ENCODE results near the gene PSMB3. TPM values are rescaled to one million over a fixed set of nuclear protein-coding genes. Genes with fewer than 3 reads are reported as not detected.

PSMB3 gene
- total RNA-seq, 2 experiments from 2014 or later = 231 to 348 TPM

GRCh38 chr17:38746849-38747462 lies 5.6 kb upstream of the PSMB3 start:
- intact Hi-C loops (cut with micrococcal nuclease; ENCODE audit: unreplicated experiment) = loop anchor here (1.0 to 2.0 kb wide), 2 partner anchors 17 to 44 kb away; partner anchors contain the start of gene CISD3
- Histone ChIP-seq H3K9me2 (ENCODE audit: insufficient read depth, low read length) (no peaks in the 10 kb centered on the region), H4K20me1 (ENCODE audit: insufficient read depth, low read length) (no peaks in the 10 kb centered on the region), H3K9me3 (ENCODE audit: low read length) (no peaks in the 10 kb centered on the region), H3K4me3 (ENCODE audit: low read depth, low read length, poor library complexity, severe bottlenecking) (peak overlapping the region; percentile 79), H3K79me2 (ENCODE audit: insufficient read depth, low read depth, low read length) (peaks cover 54% of the 10 kb centered on the region), H3K4me2 (ENCODE audit: low read length) (peak overlapping the region; percentile 80), H3K36me3 (ENCODE audit: insufficient read depth, low read length) (peaks cover 6% of the 10 kb centered on the region; the same call in 1 of the 2 replicates), H3K4me1 (ENCODE audit: insufficient read depth, low read length, poor library complexity, severe bottlenecking) (peaks cover 71% of the 10 kb centered on the region), H2AFZ (ENCODE audit: low read length) (peak overlapping the region; percentile 10; the same call in 1 of the 2 replicates), H3K27ac (ENCODE audit: low read depth, low read length, poor library complexity, severe bottlenecking) (peak overlapping the region; percentile 84)
- DNase-seq (ENCODE audit: low spot score) = peak; percentile 64
- CTCF ChIA-PET (ENCODE audit: unreplicated experiment) = no interaction called here
- POLR2A ChIA-PET = interaction anchor here (0.7 kb wide), 1 partner anchor 164 kb away, joined by 3 read pairs; no protein-coding TSS in a partner anchor
- no peak for TF ChIP-seq CTCF (conservative IDR thresholded peaks at IDR 0.05; ENCODE audit: low read length)
- TF ChIP-seq EZH2phosphoT487 (IDR thresholded peaks at IDR 0.05; ENCODE audit: borderline replicate concordance, low read depth, low read length) = no peak
- no TSS peak for BruUV-seq (replicated peaks)

DNA sequence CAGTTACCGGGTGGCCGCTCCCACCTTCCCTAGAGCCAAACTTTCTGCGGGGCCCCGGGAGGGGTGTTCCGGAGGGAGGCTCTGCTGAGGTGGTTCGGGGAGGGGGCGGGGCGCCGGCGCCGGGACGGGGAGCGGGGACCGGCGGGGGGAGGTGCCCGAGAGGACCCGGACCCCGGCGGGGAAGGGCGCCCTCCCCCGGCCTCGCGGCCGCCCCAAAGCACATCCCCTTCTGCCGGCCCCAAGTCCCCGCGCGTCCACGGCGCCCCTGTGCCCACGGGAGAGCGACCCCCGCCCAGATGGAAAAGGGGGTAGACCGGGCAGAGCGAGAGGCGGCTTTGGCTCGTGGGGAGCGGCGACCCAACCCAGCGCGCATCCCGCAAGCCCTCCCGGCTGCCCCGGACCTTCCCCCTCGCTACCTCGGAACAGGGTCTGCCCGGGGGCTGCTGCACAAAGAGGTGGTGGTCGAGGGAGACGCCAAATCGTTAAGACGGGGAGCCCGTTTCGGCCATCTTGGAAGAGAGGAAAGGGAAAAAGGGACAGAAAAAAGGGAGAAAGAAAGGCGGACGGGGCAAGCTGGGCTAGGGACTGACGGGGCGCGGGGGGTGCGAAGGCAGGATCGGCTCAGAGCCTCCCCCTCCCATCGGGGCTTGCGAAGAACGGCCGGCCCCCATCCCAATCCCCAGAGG lies 4.9 kb upstream of the PSMB3 start:
- H3K27ac ChIP-seq (ENCODE audit: low read depth, low read length, poor library complexity, severe bottlenecking) = peak overlapping the region; percentile 84
- TF ChIP-seq CTCF (conservative IDR thresholded peaks at IDR 0.05; ENCODE audit: low read length) = peak; percentile 65
- TF ChIP-seq EZH2phosphoT487 (IDR thresholded peaks at IDR 0.05; ENCODE audit: borderline replicate concordance, low read depth, low read length) = no peak
- ChIA-PET CTCF (ENCODE audit: unreplicated experiment) (no interaction called here), POLR2A (no interaction called here)
- no TSS peak for BruUV-seq (replicated peaks)
- peak overlapping the region; percentile 80 for H3K4me2 ChIP-seq (ENCODE audit: low read length)
- peak overlapping the region; percentile 61; the same call in 1 of the 2 replicates for H2AFZ ChIP-seq (ENCODE audit: low read length)
- H3K9me2 ChIP-seq (ENCODE audit: insufficient read depth, low read length) = no peaks in the 10 kb centered on the region
- DNase-seq (ENCODE audit: low spot score) = peak; percentile 70
- H4K20me1 ChIP-seq (ENCODE audit: insufficient read depth, low read length) = no peaks in the 10 kb centered on the region
- H3K36me3 ChIP-seq (ENCODE audit: insufficient read depth, low read length) = peaks cover 6% of the 10 kb centered on the region; the same call in 1 of the 2 replicates
- H3K4me3 ChIP-seq (ENCODE audit: low read depth, low read length, poor library complexity, severe bottlenecking) = peak overlapping the region; percentile 79
- intact Hi-C loops (cut with micrococcal nuclease; ENCODE audit: unreplicated experiment) = loop anchor here (1.0 to 2.0 kb wide), 2 partner anchors 17 to 45 kb away; partner anchors contain the start of gene CISD3
- no peaks in the 10 kb centered on the region for H3K9me3 ChIP-seq (ENCODE audit: low read length)
- H3K79me2 ChIP-seq (ENCODE audit: insufficient read depth, low read depth, low read length) = peaks cover 47% of the 10 kb centered on the region
- peaks cover 65% of the 10 kb centered on the region for H3K4me1 ChIP-seq (ENCODE audit: insufficient read depth, low read length, poor library complexity, severe bottlenecking)
